HL-60/S4 (cell line): ENCODE results near the gene KCNQ4.

Experiments
- in situ Hi-C: fragments of 300-500 bp; cut with MboI; formaldehyde crosslinking; loops from 2 replicates; pipeline ENCODE4 v1.14.3; 2022; ENCODE audit warnings: low sequenced_read_pairs

KCNQ4 gene

GRCh38 chr1:40884055-40884795, 100.6 kb downstream of the KCNQ4 start:
- in situ Hi-C loops: no loop called here

GRCh38 chr1:40886318-40887011, 102.9 kb downstream of the KCNQ4 start:
- in situ Hi-C loops: no loop called here

GRCh38 chr1:40887012-40887378, 103.4 kb downstream of the KCNQ4 start:
- in situ Hi-C loops: no loop called here

- in situ Hi-C loops: no loop called here
Measured at GRCh38 chr1:40887652-40888051, 104.1 kb downstream of the KCNQ4 start.
